Measurements from ENCODE around the gene THAP7. TPM values are rescaled to one million over a fixed set of nuclear protein-coding genes. Genes with fewer than 3 reads are reported as not detected.
A peak's percentile ranks its signal among the peaks of the same experiment; 100 is the strongest.
"Not testable (repeated sequence)": the region's sequence is repeated elsewhere in the genome, so short reads cannot be mapped to it uniquely, and the experiment has no call there.

THAP7 gene
- total RNA-seq, 1 donor from 2014 or later: 19.4 TPM

DNA sequence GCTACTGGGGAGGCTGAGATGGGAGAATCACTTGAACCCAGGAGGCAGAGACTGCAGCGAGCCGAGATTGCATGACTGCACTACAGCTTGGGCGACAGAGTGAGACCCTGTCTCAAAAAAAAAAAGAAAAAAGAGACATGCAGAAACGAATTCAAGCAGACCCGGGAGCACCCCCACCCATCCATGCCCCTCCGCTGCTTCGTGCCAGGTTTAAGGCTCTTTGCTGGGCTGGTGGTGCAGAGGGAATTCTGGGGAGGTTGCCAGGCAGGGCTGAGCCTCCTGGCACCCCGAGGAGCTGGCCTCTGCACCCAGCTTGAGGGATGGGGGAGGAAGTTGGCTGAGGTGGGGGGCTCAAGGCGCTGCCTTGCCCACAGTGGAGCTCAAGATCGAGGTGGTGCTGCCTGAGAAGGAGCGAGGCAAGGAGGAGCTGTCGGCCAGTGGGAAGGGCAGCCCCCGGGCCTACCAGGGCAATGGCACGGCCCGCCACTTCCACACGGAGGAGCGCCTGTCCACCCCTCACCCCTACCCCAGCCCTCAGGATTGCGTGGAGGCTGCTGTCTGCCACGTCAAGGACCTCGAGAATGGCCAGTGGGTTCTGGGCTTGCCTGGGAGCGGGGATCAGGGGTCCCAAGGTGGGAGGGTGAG lies 28.9 kb downstream of the THAP7 start:
- ATAC-seq (ENCODE audit: poor library complexity) (no peak), DNase-seq (no peak)
- intact Hi-C loops (cut with DNase I): no loop called here

DNA sequence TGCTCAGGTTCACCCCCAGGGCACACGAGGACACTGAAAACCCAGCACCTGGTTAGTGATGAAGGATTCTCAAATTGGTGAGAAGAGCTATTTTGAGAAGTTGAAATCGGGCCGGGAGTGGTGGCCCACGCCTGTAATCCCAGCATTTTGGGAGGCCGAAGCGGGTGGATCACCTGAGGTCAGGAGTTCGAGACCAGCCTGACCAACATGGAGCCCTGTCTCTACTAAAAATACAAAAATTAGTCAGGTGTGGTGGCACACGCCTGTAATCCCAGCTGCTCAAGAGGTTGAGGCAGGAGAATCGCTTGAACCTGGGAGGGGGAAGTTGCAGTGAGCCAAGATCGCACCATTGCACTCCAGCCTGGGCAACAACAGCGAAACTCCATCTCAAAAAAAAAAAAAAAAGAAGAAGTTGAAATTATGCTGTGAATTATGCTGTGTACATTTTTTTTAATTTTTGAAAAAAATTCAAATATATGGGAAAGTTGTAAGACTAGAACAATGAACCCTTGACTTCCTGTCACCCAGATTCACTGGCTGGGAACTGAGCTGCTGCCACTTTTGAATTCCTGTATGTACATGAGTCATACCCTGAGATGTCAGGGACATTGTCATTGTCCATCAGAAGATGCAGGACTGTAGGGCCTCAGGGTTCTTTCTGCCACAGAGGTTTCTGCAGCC lies 29.8 kb downstream of the THAP7 start:
- DNase-seq; intact Hi-C loops (cut with DNase I); ATAC-seq (ENCODE audit: poor library complexity): not testable (repeated sequence)

DNA sequence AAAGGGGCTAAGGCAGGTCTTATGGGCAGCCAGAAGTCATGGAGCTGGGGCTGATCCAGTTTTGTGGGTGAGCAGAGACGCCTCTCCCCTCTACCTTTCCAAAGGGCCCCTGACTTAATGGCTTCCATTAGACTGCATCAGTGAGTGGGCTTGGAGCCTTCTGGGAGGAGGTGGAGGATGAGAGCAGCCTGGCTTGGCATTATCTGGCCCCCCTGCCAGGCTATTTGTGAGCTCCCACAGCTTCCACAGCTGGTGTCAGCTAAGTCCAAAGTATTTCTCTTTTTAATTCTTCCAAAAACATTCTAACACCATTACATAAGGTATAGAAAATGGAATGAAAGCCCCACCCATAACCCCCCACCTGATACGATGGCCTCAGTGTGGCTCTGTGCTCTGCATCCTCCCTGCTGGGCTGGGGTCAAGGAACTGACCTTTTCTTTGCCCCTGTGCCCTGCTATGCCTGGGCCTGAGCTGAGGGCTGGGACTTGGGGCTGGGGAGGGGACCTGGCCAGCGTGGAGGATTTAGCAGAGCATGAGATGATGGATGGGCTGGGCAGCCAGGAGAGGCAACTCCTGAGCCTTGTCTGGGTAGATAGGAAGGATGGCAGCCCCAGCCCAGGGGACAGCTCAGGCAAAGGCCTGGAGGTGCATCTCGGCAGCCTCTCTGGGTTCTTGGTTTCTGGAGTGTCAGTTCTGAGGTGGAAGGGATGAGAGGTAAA lies 30.8 kb downstream of the THAP7 start:
- no peak for DNase-seq
- no peak for ATAC-seq (ENCODE audit: poor library complexity)
- intact Hi-C loops (cut with DNase I): no loop called here

DNA sequence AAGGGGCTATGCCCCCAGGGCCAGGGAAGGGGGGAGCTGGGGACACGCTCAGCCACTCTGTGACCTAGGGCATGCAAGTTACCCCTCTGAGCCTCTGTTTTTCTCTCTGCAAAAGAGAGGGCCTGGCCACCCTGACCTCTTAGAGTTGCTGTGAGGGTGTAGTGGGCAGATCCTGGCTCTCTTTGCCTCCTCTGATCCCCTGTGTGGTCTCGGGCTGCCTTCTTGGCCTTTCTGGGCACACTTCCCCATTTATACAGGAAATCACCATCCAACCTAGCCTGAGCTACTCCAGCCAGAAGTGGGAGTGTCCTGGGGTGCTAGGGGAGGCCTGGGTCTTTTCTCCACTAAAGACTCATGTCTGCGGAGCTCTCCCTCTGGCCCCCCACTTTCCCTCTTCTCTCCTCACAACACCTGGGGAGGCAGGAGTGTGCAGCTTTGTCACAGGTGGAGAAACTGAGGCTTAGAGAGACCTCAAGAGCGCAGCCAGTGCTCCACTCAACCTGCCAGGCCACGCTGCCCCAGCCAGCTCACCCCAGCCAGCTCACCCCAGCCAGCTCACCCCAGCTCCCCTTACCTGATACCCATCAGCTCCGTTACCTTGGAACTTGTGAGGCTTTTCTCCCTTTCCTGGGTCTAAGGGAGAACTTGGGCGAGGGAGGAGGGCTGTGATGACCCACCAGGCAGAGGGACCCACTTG lies 33.5 kb downstream of the THAP7 start:
- DNase-seq: no peak
- intact Hi-C loops (cut with DNase I): no loop called here
- peak; percentile 24 for ATAC-seq (ENCODE audit: poor library complexity)

DNA sequence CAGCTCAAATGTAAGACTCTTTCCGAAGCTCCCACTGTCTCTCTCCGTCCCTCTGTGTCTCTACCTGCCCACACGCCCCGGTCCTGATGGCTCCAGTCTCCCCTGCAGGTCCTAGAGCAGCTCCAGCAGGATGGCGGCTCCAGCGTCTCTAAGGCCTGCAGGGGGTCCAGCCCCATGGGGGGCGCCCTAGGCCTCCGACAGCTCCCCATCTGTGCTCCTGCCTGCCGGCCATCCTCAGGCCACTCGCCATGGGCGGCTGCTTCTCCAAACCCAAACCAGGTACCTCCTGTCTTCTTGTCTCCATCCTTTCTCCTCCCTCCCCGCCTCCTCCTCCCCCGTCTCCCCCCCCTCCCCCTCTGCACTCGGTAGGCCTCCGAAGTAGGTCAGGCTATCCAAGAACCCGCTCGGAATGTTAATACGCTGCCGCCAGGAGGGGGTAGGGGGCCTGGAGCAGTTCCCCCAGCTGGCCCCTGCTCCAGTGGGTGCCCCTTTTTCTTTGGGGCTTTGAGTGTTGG lies 34.2 kb downstream of the THAP7 start:
- ATAC-seq (ENCODE audit: poor library complexity): no peak
- DNase-seq: no peak
- intact Hi-C loops (cut with DNase I): no loop called here

DNA sequence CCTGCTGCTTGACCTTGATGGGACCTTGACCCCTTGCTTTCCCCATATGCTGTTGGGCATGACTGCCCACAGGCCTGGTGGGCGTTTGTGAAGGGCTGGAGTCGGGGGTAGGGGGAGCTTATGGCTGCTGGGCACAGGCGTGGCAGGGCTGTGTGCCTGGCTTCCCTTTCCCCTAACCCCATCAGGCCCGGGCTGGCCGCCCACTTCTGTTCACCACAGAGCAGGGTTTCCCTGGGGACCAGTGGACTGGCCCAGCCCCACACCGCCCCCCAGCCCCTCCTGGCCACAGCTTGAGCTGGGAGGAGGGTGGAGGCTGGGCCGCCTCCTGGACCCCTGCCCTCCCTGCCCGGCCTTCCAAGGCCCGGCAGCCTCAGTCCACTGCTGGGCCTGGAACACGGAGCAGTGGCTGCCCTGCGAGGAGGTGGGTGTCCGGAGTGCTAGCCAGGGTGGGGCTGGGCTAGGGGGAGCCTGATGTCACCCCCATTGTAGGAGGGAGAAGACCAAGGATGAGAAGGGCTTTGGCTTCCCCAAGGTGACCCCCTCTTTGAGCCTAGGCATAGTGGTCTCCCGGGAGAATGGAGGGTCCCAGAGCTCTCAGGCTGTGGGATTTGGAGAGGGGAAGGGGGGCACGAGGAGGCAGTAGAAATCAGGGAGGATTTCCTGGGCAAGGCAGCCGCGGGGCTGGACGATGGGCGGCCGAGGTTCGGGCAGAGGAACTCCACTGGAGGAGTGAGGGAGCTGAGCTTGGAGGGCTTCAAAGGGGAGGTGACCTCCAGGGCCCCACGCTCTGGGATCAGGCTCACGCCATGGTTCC lies 34.8 kb downstream of the THAP7 start, which contains the start of gene AIFM3:
Gene AIFM3 (plus strand): TSS at position 373 of the 814 bp plus-strand sequence. CDS start 690 bp downstream, outside the sequence.
- ATAC-seq (ENCODE audit: poor library complexity) (no peak), DNase-seq (peak; percentile 36)
- intact Hi-C loops (cut with DNase I): no loop called here

DNA sequence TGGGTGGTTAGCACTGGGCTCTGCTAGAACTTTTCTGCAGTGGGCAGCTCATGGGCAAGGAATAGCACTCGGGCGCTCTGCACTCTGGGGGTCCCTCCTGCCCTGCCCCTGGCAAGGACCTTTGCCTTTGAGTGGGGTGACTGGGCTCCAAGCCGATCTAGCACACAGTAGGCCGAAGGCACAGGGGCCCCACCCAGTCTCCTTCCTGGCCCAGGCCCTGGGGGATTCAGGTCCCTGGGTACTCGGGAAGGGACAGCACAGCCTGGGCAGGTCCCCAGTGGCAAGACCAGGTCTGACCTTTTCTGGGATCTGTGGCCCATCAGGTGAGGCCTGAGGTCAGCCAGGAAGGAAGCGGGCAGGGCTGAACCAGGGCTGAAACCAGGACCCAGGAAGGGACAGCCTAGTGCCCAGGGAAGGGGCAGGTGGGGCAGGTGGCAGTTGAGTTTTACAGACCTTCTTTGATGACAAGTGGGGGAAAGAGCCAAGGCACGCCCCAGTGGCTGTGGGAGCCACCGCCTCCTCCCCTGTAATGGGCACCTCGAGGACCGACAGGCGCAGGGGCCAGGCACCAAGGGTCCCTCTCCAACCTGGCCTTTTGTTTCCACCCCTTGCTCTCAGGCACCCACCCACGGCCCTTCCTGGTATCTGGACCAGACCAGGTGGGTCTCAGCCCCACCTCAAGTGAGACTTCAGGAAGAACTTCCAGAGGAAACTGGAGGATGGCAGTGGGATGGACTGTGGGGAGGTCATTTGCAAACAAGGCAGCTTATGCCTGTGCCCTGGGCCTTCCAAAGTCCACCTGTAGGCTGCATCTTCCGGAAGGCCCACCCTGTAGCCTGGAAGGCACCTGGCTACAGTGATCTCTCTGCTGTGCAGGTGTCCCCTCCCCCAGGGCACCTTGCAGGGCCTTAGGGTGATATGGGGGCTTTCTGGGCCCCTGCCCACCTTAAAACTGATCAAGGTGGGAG lies 35.7 kb downstream of the THAP7 start:
- peak; percentile 35 for DNase-seq
- intact Hi-C loops (cut with DNase I): no loop called here
- ATAC-seq (ENCODE audit: poor library complexity): no peak

DNA sequence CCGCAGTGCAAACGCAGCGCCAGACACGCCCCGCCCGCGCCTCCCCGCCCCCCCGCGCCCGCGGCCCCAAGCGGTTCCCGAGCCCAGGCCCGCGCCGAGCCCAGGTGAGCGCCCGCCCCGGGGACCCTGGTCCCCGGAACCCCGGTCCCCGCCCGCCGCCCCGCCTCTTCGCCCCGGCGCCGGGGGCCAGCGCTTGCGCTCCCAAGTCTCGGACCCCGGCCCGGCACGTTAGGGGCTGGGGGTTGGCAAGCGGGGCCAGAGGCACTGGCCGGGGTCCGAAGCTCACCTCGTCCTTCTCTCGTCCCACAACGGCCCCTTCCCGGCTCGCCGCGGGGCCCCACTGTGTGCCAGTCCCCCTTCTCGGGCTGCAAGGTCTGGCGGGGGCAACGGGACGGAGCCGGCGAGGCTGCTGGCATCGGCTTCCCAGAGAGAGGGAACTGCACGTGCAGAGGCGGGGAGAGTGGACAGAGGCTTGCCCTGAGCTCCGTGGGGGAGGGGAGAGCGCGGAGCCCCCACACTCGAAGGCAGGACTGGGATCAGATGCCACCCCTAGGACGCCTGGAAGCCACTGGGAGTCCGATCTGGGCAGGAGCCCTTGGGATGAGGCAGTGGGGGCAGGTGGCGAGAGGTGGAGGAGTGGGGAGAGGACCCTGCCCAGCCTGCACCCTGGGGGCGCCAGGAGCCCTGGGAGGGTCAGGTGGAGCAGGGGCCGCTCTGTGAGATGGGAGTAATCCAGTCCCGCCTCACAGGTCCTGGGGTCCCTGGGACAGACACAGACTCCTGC lies 36.6 kb downstream of the THAP7 start:
- DNase-seq (peak; percentile 47), ATAC-seq (ENCODE audit: poor library complexity) (no peak)
- intact Hi-C loops (cut with DNase I): no loop called here

DNA sequence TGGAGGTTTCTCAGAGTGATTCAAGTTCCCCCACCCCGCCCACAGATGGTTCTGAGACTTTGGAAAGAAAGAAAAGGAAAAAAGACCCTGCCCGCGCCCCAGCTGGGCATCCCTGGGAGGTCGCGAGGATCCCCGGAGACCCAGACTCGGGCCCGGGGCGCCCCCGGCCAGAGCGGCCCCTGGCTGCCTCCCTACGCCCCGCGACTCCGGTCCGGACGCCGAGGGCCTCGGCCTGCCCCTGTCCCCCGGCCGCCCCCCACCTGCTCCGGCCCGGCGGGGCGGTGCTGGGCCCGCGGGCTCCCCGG lies 37.2 kb downstream of the THAP7 start:
- DNase-seq (peak; percentile 10), ATAC-seq (ENCODE audit: poor library complexity) (no peak)
- intact Hi-C loops (cut with DNase I): no loop called here

DNA sequence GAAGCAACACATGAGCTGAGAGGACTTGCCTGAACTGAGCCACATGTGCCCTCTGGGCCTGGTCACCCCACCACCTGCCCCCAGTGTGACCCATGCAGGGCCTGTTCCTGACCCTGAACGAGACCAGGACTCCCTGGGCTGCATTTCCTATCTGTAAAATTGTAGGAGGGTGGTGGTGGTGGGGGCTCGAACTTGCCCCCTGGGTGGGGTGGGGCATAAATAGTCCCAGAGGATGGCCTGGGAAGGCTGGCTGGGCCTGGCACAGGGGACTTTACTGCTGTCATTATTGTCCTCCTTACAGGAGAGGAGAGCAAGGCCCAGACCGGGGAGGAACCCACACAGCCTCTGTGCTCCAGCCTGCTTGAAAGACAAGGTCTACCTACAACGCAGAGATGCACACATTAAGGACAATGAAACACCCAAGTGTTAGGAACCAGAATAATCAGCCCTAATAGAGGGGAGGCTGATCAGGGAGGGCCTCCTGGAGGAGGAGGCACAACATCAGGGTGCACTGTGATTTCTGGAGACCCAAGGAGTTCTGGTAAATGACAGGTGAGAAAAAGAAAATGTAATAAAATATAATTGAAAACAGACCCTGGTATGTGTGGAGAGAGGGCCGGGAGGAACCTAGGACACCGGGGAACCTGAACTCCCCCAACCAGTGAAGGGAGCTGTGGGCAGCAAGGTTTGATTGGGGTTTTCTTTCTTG lies 37.7 kb downstream of the THAP7 start:
- intact Hi-C loops (cut with DNase I): no loop called here
- ATAC-seq (ENCODE audit: poor library complexity): no peak
- peak; percentile 20 for DNase-seq

DNA sequence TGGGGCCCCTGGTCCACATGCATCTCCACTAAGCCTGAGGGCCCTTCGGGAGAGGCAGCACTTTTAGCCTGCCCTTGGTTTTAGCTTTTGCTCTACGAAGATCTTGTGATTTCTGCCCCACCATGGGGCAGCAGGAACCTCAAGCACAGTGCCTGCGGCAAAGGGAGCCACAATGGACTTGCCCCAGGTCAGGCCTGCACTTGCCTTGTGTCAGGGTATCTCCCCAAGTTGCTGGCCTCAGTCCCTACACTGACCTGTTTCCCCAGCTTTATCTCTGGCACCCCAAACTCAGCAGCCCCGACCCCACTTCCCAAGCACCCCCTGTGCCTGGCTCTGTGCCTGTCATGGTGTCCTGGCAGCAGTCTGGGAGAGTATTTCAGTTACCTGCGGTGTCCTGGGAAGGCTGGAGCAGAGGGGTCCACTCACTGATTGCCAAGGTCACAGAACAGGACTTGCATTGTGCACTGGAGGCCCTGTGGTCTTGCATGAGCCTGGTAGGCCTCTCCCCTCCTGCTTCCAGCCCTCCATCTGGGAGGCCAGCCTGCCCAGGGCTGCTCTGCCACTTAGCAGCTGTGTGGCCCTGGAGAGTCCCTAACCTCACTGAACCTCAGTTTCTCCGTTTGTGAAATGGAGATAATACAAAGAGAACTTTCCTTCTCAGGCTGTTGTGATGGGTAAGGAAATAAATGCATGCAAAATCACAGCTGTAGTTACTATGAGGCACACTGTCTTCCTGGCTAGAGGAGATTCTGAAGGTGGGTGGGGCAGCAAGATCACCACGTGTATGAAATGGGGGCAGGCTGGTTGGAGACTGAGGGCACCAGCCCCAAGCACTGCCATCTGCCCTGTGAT lies 38.5 kb downstream of the THAP7 start:
- intact Hi-C loops (cut with DNase I): no loop called here
- DNase-seq (peak; percentile 22), ATAC-seq (ENCODE audit: poor library complexity) (no peak)

DNA sequence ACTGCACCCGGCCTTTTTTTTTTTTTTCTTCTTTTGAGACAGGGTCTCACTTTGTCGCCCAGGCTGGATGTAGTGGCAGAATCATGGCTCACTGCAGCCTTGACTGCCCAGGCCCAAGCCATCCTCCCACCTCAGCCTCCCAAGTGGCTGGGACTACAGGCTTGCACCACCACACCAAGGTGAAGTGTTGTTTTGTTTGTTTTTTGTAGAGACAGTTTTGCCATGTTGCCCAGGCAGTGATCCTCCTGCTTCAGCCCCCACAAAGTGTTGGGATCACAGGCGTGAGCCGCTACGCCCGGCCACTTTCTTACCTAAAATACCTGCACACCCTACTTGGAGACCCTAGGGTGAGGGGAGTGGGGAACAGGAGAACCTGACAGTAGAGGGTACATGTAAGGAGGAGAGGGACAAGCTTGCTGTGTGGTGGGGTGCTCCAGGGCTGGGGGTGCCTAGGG lies 39.4 kb downstream of the THAP7 start:
- peak; percentile 6 for DNase-seq
- ATAC-seq (ENCODE audit: poor library complexity): no peak
- intact Hi-C loops (cut with DNase I): no loop called here

DNA sequence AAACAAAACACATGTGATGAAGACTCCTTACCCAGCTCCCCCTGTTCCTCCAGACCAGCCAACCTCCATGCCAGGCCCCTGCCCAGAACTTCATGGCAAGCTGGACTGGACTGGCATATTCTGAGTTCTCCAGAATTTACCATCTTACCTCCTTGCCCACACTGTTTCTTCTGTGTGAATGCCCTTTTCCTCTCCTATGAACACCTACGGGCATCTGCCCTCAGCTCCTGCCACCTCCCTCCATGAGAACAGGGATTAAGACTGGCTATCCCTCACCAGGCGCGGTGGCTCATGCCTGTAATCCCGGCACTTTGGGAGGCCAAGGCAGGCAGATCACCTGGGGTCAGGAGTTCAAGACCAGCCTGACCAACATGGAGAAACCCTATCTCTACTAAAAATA lies 41.3 kb downstream of the THAP7 start:
- peak; percentile 17 for DNase-seq
- intact Hi-C loops (cut with DNase I): no loop called here
- no peak for ATAC-seq (ENCODE audit: poor library complexity)

DNA sequence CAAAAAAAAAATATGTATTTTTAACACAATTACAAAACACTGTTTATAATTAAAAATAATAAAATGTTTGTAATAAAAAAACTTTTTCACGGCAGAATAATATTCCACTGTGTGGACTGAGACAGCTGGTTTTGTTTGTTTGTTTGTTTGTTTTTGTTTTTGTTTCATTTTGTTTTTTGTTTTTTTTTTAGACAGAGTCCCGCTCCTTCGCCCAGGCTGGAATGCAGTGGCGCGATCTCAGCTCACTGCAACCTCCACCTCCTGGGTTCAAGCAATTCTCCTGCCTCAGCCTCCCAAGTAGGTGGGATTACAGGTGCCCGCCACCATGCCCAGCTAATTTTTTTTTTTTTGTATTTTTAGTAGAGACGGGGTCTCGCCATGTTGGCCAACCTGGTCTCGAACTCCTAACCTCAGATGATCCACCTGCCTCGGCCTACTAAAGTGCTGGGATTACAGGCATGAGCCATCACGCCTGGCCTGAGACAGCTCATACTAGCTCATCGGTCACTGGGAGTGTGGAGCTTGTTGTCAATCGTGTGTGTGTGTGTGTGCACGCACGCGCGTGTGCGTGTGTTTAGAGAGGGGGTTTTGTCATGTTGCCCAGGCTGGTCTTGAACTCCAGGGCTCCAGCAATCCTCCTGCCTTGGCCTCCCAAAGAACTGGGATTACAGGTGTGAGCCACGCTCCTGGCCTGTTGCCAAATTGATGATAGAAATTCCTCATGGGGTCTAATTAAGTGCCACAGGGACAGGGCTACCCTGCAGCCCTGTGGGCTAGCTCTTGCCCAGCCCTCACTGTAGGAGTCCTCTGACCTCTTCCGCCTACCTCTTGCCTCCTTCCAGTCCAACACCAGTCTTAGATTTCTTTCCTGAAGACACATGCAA lies 42.1 kb downstream of the THAP7 start:
- DNase-seq (peak; percentile 7), ATAC-seq (ENCODE audit: poor library complexity) (no peak)
- intact Hi-C loops (cut with DNase I): no loop called here
